GM08714 (cell line): ENCODE data around the gene TOR4A.

Experiments used
- H3K4me3 ChIP-seq: fragments of 200-500 bp; sonication (Bioruptor generic); 2 replicates; pipeline ENCODE4 v1.5.1; 2014; ENCODE audit warnings: mild to moderate bottlenecking, low read length, inconsistent platforms
- ZNF274 ChIP-seq: IDR thresholded peaks from 2 replicates; pipeline ENCODE4 v1.6.1; 2012; ENCODE audit warnings: mild to moderate bottlenecking, low read depth, low read length

TOR4A gene

GRCh38 chr9:137277329-137278041 lies at the start of gene TOR4A:
TSS of gene TOR4A (plus strand) at chr9:137277726. CDS start at chr9:137278690, 964 bp downstream.
- peak within 1 kb of the TSS; percentile 76 for H3K4me3 ChIP-seq
- no peak for TF ChIP-seq ZNF274

GRCh38 chr9:137227853-137228505 lies 49.5 kb upstream of the TOR4A start:
- no peak for TF ChIP-seq ZNF274
- H3K4me3 ChIP-seq, result no peak overlapping the region

GRCh38 chr9:137228506-137228967 lies 49.0 kb upstream of the TOR4A start:
- TF ChIP-seq ZNF274, result no peak

DNA sequence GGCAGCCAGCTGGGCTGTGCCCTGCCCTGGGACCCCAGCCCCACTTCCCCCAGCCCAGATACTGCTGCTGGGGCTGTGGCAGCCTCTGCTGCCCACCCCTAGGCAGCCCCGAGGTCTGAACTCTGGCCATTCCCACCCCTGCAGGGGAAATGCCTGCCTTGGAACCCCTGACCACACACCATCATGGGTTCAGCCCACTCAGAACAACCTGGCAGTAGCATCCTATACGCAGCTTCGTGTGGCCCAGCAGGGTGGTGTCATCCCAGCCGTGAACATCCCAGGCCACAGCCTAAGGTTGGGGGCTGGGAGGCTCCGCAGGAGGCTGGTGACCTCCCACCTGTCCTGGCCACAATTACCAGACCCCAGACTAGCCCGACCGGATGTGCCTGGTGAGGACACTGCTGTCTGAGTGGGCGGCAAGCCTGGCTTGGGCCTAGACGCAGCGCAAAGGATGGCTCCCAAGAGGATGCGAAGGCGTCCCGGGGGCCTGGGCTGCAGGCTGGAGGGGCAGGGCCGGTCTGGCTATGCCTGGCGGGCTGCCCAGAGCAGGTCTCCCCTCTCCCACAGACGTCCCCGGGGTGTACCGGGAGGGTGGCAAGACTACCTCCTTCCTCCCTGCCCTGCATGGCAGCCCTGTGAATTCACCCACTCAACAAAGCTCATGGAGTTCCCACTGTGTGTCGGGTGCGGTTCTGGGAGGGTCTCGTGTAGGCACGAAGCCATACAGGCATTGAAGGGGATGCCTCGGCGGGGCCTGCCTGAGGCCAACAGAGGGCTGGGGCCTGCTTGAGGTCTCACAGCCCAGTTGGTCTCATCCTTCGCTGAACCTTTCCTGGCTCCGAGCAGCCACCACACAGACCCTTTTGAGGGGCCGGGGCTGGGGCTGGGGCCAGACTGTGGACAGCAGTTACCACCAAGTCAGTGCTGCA lies 48.3 kb upstream of the TOR4A start:
- TF ChIP-seq ZNF274, result no peak

More at GRCh38 chr9:137228506-137228967, 49.0 kb upstream of the TOR4A start:
- H3K4me3 ChIP-seq, result no peak overlapping the region

GRCh38 chr9:137229903-137230704 lies 47.4 kb upstream of the TOR4A start:
- H3K4me3 ChIP-seq, result no peak overlapping the region
- no peak for TF ChIP-seq ZNF274

More for the DNA sequence above, 48.3 kb upstream of the TOR4A start:
- no peak overlapping the region for H3K4me3 ChIP-seq

- no peak within 1 kb of the TSS for H3K4me3 ChIP-seq
- no peak for TF ChIP-seq ZNF274
Observed at GRCh38 chr9:137230705-137231371, 46.7 kb upstream of the TOR4A start, which contains the start of gene SLC34A3. TSS of gene SLC34A3 (plus strand) at chr9:137230901. CDS start at chr9:137231703, 802 bp downstream.

- no peak for TF ChIP-seq ZNF274
- H3K4me3 ChIP-seq, result no peak overlapping the region
Observed at GRCh38 chr9:137231372-137232039, 46.0 kb upstream of the TOR4A start.

- H3K4me3 ChIP-seq, result no peak overlapping the region
- no peak for TF ChIP-seq ZNF274
Observed at GRCh38 chr9:137232101-137232500, 45.4 kb upstream of the TOR4A start.

- H3K4me3 ChIP-seq, result no peak overlapping the region
- TF ChIP-seq ZNF274, result no peak
Observed at GRCh38 chr9:137232510-137232909, 45.0 kb upstream of the TOR4A start.

DNA sequence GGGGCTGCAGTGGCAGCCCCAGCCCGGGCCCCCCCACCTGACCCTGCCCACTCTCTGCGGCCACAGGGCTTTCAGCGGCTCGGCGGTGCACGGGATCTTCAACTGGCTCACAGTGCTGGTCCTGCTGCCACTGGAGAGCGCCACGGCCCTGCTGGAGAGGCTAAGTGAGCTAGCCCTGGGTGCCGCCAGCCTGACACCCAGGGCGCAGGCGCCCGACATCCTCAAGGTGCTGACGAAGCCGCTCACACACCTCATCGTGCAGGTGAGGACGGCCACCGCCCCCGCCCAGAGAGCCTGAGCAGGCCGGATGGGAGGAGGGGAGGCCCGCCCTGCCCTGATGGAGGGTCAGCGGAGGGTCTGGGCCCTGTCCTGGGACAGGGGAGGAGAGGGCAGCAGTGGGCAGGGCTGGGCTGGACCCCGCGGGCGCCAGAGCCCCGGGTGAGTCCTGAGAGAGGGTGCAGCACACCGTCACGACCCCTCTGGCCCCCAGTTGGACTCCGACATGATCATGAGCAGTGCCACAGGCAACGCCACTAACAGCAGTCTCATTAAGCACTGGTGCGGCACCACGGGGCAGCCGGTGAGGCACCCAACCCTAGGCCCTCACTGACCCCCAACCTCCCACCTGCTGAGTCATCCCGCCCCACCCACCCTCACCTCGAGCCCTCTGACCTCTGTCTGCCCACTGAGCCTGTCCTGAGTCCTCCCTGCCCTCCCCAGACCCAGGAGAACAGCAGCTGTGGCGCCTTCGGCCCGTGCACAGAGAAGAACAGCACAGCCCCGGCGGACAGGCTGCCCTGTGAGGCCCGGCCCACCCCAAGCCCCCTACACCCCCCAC lies 44.2 kb upstream of the TOR4A start:
- no peak for TF ChIP-seq ZNF274
- no peak overlapping the region for H3K4me3 ChIP-seq

GRCh38 chr9:137234055-137234697 lies 43.4 kb upstream of the TOR4A start:
- no peak for TF ChIP-seq ZNF274
- no peak overlapping the region for H3K4me3 ChIP-seq
